WI38 (cell line): ENCODE results near the gene COMMD8.

Source experiments
- H3K4me3 ChIP-seq: 2 replicates; pipeline ENCODE4 v1.5.1; 2011; ENCODE audit warnings: low read depth, mild to moderate bottlenecking, control low read depth, low read length
- TF ChIP-seq, protein P1 (sequence below): IDR thresholded peaks from 2 replicates; pipeline ENCODE4 v1.5.1; 2012; ENCODE audit warnings: low read depth, mild to moderate bottlenecking, control low read depth, low read length

Gene COMMD8

DNA sequence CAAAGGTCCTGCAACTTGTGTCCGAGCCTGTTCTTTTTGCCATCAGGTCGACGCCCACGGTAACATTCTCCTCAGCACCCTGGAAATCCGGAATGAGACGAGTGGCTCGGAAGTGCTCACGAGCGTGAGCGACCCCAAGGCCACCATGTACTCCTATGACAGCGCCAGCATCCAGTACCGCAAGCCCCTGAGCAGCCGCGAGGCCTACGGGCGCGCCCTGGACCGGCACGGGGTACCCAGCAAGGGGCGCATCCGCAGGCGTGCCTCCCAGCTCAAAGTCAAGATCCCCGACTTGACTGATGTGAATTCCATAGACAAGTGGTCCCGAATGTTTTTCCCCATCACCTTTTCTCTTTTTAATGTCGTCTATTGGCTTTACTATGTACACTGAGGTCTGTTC is 37.9 kb downstream of the COMMD8 start:
- no peak overlapping the region for H3K4me3 ChIP-seq
- TF ChIP-seq, protein P1, sequence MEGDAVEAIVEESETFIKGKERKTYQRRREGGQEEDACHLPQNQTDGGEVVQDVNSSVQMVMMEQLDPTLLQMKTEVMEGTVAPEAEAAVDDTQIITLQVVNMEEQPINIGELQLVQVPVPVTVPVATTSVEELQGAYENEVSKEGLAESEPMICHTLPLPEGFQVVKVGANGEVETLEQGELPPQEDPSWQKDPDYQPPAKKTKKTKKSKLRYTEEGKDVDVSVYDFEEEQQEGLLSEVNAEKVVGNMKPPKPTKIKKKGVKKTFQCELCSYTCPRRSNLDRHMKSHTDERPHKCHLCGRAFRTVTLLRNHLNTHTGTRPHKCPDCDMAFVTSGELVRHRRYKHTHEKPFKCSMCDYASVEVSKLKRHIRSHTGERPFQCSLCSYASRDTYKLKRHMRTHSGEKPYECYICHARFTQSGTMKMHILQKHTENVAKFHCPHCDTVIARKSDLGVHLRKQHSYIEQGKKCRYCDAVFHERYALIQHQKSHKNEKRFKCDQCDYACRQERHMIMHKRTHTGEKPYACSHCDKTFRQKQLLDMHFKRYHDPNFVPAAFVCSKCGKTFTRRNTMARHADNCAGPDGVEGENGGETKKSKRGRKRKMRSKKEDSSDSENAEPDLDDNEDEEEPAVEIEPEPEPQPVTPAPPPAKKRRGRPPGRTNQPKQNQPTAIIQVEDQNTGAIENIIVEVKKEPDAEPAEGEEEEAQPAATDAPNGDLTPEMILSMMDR, result no peak

DNA sequence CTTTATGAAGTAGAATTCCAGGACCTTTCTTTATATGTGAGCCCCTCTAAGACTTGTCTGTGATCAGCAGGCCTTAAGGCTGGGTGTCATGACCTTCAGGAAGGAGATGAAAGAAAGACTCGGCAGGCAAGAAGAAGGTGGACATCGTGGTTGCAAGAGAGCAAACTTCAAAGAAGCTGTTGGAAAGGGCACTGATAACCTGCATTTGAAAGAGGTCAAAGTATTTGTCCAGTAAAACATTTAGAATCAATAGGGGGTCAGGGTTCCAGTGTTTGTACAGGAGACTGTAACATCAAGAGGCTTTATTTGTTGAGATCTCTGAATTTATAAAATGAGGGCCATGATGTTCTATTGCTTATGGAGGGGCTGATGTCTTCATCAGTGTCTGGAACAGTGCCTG is 44.2 kb downstream of the COMMD8 start:
- no peak overlapping the region for H3K4me3 ChIP-seq
- TF ChIP-seq, protein P1, result no peak

DNA sequence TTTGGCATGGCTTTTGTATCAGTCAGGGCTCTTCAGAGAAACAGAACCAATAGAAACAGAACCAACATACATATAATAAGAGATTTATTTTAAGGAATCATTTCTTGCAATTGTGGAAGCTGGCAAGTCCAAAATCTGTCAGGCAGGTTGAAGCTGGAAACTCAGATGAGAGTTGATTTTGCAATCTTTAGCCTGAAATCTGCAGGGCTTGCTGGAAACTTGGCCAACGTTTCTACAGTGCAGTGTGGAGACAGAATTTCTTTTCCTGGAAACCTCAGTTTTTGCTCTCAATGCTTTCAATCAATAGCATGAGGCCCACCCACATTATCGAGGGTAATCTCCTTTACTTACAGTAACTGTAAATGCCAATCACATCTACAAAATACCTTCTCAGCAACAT is 45.4 kb downstream of the COMMD8 start:
- no peak overlapping the region for H3K4me3 ChIP-seq

DNA sequence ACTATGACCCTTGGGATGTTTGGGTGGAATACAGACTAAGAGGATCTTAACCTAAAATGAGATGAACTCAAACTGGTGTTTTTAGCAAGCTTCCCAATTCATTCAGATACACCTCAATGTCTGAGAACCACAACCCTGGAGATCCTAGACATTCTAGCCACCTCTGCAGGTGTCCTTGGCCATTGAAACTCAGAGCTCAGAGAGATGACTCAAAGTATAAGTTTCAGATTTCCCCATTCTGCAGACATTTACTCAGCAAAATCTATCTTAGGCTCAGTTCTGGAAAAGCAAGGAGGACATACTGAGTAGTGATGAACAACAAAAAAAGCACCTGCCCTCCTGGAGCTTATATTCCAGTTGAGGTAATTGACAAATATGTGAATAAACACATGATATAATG is 47.8 kb downstream of the COMMD8 start:
- TF ChIP-seq, protein P1, result no peak
- H3K4me3 ChIP-seq, result no peak overlapping the region

More for the DNA sequence above, 45.4 kb downstream of the COMMD8 start:
- TF ChIP-seq, protein P1, result no peak

DNA sequence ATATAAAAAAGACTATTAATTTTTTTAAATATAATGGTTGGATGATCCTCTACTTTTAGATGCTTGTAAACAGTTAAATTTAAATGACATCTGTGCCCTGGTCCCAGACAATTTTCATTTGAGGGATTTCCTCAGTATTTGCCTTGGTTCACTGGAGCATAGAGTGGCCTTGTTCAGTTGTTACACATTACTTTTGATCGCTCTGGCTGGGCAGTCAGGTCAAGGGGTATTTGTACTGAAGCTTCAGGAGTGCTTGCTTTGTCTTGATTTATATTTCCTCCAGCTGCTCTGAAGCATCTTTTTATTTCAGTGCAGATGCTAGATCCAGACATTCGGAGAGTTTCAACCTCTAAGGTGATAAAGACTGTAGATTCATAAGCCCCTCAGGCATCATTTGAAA is 50.0 kb downstream of the COMMD8 start:
- TF ChIP-seq, protein P1, result no peak
- H3K4me3 ChIP-seq, result no peak overlapping the region

DNA sequence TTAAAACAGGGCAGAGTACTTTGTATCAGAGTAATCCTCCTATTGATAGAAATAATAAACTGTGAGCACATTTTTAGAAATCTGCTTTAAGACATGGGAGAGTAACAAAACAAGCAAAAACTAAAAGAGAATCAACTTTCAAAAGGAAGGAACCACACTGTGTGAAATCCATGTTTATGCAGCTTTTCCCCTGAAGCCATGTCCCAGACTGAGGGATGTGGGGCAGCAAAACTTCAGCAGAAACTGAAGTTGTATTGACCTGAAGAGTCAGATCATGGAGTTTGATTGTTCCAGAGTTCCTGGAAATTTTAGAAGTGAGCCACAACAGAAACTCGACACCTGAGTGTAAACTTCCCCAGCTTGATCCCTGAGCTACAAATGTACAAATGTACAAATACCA is 53.2 kb downstream of the COMMD8 start:
- H3K4me3 ChIP-seq, result no peak overlapping the region
- TF ChIP-seq, protein P1, result no peak

DNA sequence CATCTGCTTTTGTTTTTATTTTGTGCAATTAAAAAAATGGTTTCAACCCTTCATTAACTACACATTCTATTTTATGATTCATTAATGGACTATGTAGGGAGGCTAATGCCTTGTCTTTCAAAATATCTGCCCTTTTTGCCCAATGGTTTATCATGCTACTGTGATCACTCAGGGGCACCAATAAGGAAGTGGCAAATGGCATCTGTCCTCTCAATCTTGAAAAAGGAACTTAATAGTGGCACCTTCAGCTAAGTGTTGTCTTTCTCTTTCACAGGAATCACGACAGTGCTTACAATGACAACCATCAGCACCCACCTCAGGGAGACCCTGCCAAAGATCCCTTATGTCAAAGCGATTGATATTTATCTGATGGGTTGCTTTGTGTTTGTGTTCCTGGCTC is 57.1 kb downstream of the COMMD8 start:
- no peak overlapping the region for H3K4me3 ChIP-seq
- TF ChIP-seq, protein P1, result no peak
